Stomach smooth muscle (tissue), 2 donors: ENCODE results near the gene PCGF5.

ENCODE experiments used
- H3K27ac ChIP-seq: one replicate; pipeline ENCODE4 v1.7.0; 2013; ENCODE audit warnings: mild to moderate bottlenecking, low read length, inconsistent platforms
- H3K27me3 ChIP-seq, 2 donors: one replicate each; pipeline ENCODE4 v1.7.0; 2013; ENCODE audit warnings: low read length in 2 of 2; ENCODE audit not compliant: insufficient read depth in 2 of 2, control insufficient read depth in 1 of 2
- H3K36me3 ChIP-seq, 2 donors: one replicate each; pipeline ENCODE4 v1.7.0; 2013; ENCODE audit warnings: low read length in 2 of 2; ENCODE audit not compliant: control insufficient read depth in 2 of 2, insufficient read depth in 2 of 2
- H3K4me1 ChIP-seq: one replicate; pipeline ENCODE4 v1.7.0; 2013; ENCODE audit warnings: low read length; ENCODE audit not compliant: control insufficient read depth, insufficient read depth
- H3K4me3 ChIP-seq, 2 donors: one replicate each; pipeline ENCODE4 v1.7.0; 2013; ENCODE audit warnings: low read length in 2 of 2
- H3K9ac ChIP-seq, 2 donors: one replicate each; pipeline ENCODE4 v1.7.0; 2013; ENCODE audit warnings: low read length in 2 of 2, mild to moderate bottlenecking in 1 of 2
- H3K9me3 ChIP-seq, 2 donors: one replicate each; pipeline ENCODE4 v1.7.0; 2013; ENCODE audit warnings: low read length in 2 of 2; ENCODE audit not compliant: control insufficient read depth in 2 of 2
- donor health status: healthy.
- donor health status: Pancreatic carcinoma.

Gene PCGF5

DNA sequence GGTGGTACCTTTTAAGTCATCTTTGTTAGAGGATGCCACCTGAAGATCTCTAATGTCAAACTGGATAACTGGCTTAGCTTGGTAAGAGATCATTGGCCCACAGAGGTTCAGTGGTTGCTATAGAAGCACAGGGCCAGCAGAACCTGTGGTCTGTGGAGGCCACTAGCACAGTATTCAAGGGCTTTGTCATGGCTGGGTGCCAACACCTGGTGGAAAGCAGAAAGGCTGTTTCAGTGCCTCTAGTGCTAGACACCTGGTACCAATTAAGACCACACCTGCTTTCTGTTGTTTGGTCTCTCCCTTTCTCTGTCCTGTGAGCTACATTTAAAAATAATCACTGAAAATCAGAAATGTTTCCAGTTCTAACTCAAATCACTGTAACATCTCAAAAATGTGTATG, 10.0 kb upstream of the PCGF5 start:
- H3K4me1 ChIP-seq = no peaks in the 10 kb centered on the region
- no peak overlapping the region for H3K4me3 ChIP-seq
- no peak overlapping the region for H3K27ac ChIP-seq
- no peaks in the 10 kb centered on the region for H3K27me3 ChIP-seq
- H3K9me3 ChIP-seq = no peaks in the 10 kb centered on the region
- H3K9ac ChIP-seq = no peak overlapping the region
- H3K36me3 ChIP-seq = no peaks in the 10 kb centered on the region

GRCh38 chr10:91211675-91212074, 8.8 kb upstream of the PCGF5 start:
- Histone ChIP-seq H3K4me1 (no peaks in the 10 kb centered on the region), H3K4me3 (no peak overlapping the region), H3K9ac (no peak overlapping the region), H3K27me3 (no peaks in the 10 kb centered on the region), H3K36me3 (no peaks in the 10 kb centered on the region), H3K27ac (no peak overlapping the region), H3K9me3 (no peaks in the 10 kb centered on the region)

GRCh38 chr10:91214911-91215310, 5.6 kb upstream of the PCGF5 start:
- H3K4me1 ChIP-seq = no peaks in the 10 kb centered on the region
- H3K27me3 ChIP-seq = no peaks in the 10 kb centered on the region
- no peak overlapping the region for H3K4me3 ChIP-seq
- H3K9me3 ChIP-seq = no peaks in the 10 kb centered on the region
- H3K36me3 ChIP-seq = no peaks in the 10 kb centered on the region
- no peak overlapping the region for H3K27ac ChIP-seq
- no peak overlapping the region for H3K9ac ChIP-seq

DNA sequence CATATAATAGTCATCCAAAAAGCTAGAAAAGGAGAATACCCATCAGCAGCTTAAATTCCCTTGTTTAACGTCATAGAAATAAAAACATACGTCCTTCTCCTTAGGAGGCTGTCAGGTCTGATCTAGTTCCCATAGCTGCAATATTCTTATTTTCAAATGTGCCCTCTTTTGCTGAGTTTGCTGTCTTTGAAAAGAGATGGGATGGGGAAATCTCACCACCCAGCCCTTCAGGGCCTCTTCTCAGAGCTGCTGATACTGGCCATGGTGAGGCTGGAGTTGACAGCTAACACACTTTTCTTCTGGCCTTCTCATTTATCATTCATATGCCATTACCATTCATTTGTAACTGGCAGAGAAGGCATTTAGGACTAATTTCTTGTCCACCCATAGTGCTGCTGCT, 5.1 kb upstream of the PCGF5 start:
- H3K27ac ChIP-seq = no peak overlapping the region
- no peak overlapping the region for H3K9ac ChIP-seq
- H3K36me3 ChIP-seq = no peaks in the 10 kb centered on the region
- H3K4me1 ChIP-seq = peaks cover 4% of the 10 kb centered on the region
- H3K27me3 ChIP-seq = no peaks in the 10 kb centered on the region
- H3K9me3 ChIP-seq = no peaks in the 10 kb centered on the region
- H3K4me3 ChIP-seq = no peak overlapping the region

GRCh38 chr10:91219371-91220193, 881 bp upstream of the PCGF5 start:
- Histone ChIP-seq H3K4me1 (peaks cover 13% of the 10 kb centered on the region), H3K9ac (no peak overlapping the region)

GRCh38 chr10:91220954-91221675, 652 bp downstream of the PCGF5 start:
- no peaks in the 10 kb centered on the region for H3K36me3 ChIP-seq
- peak overlapping the region; percentile 83 for H3K9ac ChIP-seq
- H3K27me3 ChIP-seq = no peaks in the 10 kb centered on the region
- peak overlapping the region; percentile 85 to 88 for H3K4me3 ChIP-seq
- peak overlapping the region; percentile 80 for H3K27ac ChIP-seq
- no peaks in the 10 kb centered on the region for H3K9me3 ChIP-seq
- peaks cover 13% of the 10 kb centered on the region for H3K4me1 ChIP-seq

More at GRCh38 chr10:91219371-91220193, 881 bp upstream of the PCGF5 start:
- no peak overlapping the region for H3K27ac ChIP-seq
- H3K27me3 ChIP-seq = no peaks in the 10 kb centered on the region
- H3K9me3 ChIP-seq = no peaks in the 10 kb centered on the region
- no peaks in the 10 kb centered on the region for H3K36me3 ChIP-seq
- peak overlapping the region; percentile 68 to 88 for H3K4me3 ChIP-seq

- Histone ChIP-seq H3K36me3 (peaks cover 0 to 7% of the 10 kb centered on the region in 2 donors), H3K9me3 (no peaks in the 10 kb centered on the region), H3K27me3 (no peaks in the 10 kb centered on the region), H3K4me1 (peaks cover 9% of the 10 kb centered on the region), H3K4me3 (no peak overlapping the region), H3K9ac (no peak overlapping the region), H3K27ac (no peak overlapping the region)
These were observed 5.6 kb downstream of the PCGF5 start for GRCh38 chr10:91226093-91226492.

- no peaks in the 10 kb centered on the region for H3K9me3 ChIP-seq
- peaks cover 0 to 7% of the 10 kb centered on the region in 2 donors for H3K36me3 ChIP-seq
- H3K4me3 ChIP-seq = no peak overlapping the region
- peaks cover 3% of the 10 kb centered on the region for H3K4me1 ChIP-seq
- H3K27me3 ChIP-seq = no peaks in the 10 kb centered on the region
- H3K27ac ChIP-seq = no peak overlapping the region
- no peak overlapping the region for H3K9ac ChIP-seq
These were observed 7.1 kb downstream of the PCGF5 start for GRCh38 chr10:91227576-91227975.

- Histone ChIP-seq H3K27ac (no peak overlapping the region), H3K9me3 (no peaks in the 10 kb centered on the region), H3K27me3 (no peaks in the 10 kb centered on the region), H3K4me3 (no peak overlapping the region), H3K4me1 (no peaks in the 10 kb centered on the region), H3K9ac (no peak overlapping the region), H3K36me3 (peaks cover 0 to 7% of the 10 kb centered on the region in 2 donors)
These were observed 9.2 kb downstream of the PCGF5 start for GRCh38 chr10:91229683-91230082.

- H3K4me3 ChIP-seq = no peak overlapping the region
These were observed 17.7 kb downstream of the PCGF5 start for GRCh38 chr10:91238191-91238590.

GRCh38 chr10:91239789-91240188, 19.3 kb downstream of the PCGF5 start:
- H3K9me3 ChIP-seq = no peaks in the 10 kb centered on the region
- no peak overlapping the region for H3K27ac ChIP-seq
- no peaks in the 10 kb centered on the region for H3K27me3 ChIP-seq
- no peak overlapping the region for H3K9ac ChIP-seq
- H3K4me3 ChIP-seq = no peak overlapping the region
- no peaks in the 10 kb centered on the region for H3K4me1 ChIP-seq
- no peaks in the 10 kb centered on the region for H3K36me3 ChIP-seq

More at GRCh38 chr10:91238191-91238590, 17.7 kb downstream of the PCGF5 start:
- Histone ChIP-seq H3K9ac (no peak overlapping the region), H3K9me3 (no peaks in the 10 kb centered on the region), H3K36me3 (no peaks in the 10 kb centered on the region), H3K4me1 (no peaks in the 10 kb centered on the region), H3K27ac (no peak overlapping the region), H3K27me3 (no peaks in the 10 kb centered on the region)
